UCSD-AML1 (cell line): ENCODE results near the gene GLOD4.
A peak's percentile ranks its signal among the peaks of the same experiment; 100 is the strongest.

Experiments used
- DNase-seq: peaks from one replicate; lab custom pipeline; 2025; ENCODE audit not compliant: unreplicated experiment; lab: John Stamatoyannopoulos, UW

GLOD4 gene

DNA sequence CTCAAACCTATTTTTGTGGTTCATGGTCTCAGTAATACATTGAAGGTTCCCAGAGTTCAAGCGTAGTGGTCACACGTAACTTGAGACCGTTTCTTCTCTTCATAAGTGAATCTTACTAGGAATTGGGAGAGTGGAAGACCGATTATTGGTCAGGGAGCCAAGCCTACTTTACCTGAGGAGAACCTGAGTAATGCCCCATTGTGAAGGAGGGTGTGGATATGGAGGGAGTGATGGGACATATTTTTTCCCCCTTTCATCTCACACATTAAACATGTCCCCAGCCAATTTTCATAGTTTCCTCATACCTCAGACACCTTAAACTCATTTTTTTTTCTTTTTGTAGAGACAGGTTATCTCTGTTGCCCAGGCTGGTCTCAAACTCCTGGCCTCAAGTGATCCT is 38.9 kb downstream of the GLOD4 start:
- no peak for DNase-seq

DNA sequence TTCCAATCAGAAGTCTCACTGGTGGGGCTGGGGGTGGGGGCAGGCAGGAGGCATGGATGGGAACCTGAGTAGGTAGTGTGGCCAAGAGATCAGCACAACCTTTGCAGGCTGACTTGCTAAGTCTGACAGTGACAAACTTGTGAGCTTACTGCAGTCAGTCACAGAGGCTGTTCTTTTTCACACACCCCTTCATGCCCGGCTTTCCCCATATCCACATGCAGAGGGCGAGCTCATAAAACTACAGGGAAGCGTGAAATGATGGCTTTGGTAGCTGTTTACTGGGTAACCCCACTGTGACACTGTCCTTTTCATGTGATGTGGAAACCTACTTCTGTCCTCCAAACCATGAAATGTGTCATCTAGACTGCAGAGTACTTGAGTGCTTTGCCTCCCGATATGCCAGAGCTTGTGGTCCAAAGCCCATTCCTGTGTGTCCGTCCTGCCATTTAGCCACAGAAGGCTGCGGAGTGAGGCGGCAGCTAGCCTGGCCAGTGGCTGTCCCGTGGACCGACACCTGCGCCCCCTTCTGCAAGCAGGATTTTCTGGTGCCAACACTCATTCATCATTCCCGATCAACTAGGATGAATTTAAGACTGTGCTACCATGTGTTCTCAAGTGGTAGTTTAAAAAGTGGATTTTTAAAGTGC is 39.8 kb downstream of the GLOD4 start:
- DNase-seq: no peak

DNA sequence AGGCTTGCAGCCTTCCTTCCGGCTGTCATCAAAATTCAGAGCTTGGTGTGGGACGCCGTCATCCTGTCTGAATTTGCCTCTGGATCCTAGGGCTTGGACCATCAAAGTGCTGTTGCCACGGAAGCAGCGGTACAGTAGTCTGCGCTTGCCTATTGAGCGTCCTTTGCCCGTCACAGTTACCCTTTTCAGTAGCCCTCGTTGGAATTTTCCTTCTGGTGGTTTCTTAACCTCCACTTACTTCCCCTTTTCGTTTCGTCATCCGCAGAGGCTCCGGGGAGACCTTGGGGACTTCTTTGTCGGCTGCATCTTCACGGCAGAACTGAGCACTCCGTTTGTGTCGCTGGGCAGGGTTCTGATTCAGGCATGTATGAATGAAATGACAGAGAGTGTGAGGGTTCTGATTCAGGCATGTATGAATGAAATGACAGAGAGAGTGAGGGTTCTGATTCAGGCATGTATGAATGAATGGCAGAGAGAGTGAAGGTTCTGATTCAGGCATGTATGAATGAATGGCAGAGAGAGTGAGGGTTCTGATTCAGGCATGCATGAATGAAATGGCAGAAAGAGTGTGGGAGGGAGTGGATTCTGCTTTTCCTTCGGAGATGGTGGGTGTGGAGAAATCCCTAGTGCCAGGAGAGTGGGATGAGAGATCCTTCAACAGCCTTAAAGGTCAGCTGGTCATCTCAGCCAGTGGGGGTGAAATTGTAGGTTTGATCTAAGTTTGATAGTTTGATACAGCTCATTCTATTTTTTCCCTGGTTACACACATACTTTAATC is 41.7 kb downstream of the GLOD4 start:
- DNase-seq: peak; percentile 60

DNA sequence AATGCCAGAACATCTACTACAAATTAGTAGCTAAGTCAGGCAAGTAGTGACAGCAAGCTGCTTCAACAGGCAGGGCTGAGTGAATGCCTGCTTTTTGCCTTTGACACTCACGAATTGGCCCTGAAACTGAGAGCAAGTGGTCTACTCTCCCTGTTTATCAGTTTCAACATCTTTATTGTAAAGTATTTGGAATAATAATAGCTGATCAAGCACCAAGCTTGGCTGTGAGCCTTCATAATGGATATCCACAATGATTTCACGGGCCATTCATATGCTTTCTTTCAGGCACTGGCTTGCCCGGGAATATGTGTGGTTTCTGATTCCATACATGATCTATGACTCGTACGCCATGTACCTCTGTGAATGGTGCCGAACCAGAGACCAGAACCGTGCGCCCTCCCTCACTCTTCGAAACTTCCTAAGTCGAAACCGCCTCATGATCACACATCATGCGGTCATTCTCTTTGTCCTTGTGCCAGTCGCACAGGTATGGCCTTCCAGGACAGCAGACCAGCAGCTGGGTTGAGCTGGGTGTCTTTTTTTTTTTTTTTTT is 44.4 kb downstream of the GLOD4 start:
- no peak for DNase-seq

DNA sequence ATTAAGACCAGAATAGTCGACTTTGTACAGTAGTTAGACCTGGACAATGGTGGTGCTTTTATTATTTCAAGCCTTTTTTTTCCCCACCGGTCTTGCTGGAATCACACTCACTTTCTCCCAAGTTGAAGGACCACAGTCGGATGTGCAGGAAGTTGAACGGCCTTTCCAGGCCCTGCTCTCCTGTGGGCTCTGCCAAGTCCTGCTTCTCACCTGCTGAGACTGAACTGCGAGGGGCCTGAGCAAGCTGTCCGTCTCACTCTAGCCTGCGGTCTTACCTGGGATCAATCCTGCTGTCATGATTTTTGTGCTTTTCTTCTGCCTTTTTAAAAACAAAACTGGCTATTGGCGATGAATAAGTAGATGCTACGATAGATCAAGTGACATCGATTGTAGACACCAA is 48.3 kb downstream of the GLOD4 start:
- no peak for DNase-seq

DNA sequence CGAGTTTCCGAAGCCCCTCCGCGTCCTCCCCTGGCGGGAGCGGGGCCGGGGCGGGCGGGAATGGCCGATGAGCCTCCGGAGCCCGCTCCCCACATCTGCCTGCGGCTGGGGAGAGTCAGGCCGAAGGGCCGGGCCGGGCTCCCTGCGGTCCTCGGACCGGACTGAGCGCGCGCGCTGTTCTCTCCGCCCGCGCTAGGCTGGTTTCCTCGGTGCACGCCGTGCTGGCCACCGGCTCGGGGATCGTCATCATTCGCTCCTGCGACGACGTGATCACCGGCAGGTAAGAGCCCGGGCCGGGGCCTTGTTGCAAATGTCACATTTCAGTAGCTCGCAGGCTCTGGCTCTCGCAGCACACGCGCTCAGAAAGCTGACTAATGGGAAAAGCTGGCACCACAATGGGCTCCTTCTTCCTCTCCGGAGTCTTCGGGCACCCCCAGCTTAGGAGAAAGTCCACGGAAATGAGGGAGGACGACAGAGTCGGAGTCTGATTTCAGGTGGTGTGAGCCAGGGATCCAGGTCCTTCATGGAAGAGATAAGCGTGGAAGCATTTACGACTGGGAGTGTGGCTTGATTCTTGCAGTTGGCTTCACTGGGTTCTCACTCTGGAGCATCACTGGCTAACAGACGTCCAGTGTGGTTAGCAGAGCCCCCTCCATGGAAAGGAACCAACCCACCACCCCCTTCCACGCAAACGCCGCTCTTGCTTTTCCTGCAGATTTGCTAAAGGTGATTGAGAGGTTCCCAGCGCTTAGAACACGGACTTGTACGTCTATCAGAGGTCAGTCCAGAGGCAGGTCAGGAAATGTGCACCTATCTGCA is 49.0 kb downstream of the GLOD4 start:
- DNase-seq: peak; percentile 28

DNA sequence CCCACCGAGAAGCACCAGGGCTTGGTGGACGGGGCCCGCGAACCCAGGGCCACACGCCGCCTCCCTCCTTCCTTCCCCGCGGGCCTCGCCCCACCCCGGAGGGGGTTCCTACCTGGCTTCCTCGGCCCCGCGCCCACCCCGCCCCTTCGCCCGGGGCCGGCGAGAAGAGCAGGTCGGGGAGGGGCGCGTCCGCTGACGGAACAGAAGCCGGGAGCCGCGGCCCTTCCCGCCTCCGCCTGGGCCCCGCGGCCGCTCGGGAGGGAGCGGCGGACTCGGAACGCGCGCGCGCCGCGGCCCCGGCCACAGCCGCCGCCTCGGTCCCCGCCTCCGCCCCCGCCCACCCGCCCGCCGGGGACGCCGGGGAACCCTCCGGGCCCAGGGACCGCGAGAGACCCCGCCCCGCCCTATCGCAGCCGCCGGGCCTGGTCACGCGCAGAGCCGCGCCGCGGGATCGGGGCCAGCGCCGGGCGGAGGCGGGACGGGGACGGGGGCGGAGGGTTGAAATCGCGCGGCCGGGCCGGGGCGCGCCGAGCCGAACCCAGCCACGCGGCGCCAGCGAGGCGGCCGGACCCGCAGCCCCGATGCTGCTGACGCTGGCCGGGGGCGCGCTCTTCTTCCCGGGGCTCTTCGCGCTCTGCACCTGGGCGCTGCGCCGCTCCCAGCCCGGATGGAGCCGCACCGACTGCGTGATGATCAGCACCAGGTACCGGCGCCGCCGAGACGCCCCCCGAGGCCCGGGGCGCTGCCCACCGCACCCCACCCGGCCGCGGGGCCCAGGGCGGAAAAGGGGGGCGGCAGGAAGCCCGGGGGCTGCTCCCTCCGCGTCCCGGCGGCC is 49.8 kb downstream of the GLOD4 start, which contains the start of gene TLCD3A:
TLCD3A (plus strand) TSS at position 530 of the 835 bp plus-strand sequence; CDS start at position 582, 52 bp downstream.
- peak; percentile 44 for DNase-seq

DNA sequence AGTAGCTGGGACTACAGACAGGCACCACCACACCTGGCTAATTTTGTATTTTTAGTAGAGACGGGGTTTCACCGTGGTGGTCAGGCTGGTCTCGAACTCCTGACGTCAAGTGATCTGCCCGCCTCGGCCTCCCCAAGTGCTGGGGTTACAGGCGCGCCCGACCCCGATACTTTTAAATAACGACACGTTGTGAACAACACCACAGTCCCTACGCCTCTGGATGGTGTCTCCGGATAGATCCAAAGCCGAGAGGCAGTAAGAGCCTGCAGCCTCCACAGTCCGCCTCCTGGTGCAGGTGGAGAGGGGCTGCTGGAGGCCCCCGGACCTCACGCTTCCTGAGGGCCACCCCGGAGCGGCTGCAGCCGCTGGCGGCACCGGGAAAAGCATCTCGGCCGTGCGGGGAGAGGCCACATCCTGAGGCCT is 50.4 kb downstream of the GLOD4 start:
- no peak for DNase-seq

DNA sequence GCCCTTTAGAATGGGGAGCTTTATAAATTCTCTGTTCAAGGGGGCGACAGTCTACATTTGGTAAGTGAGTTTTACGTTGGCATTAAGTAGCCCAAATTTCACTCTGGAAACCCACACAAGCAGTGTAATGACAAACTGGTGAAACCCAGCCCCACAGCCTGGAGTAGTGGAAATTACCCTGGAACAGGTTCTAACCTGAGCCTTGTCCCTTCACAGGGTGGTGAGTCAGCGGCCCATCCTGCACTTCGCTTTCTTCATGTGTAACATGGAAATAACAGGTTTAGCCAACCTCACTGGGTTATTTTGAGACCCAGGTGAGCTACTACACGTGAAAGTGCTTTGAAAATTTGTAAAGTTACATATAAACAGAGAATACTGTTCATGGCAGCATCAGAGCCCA is 53.2 kb downstream of the GLOD4 start:
- DNase-seq: no peak

DNA sequence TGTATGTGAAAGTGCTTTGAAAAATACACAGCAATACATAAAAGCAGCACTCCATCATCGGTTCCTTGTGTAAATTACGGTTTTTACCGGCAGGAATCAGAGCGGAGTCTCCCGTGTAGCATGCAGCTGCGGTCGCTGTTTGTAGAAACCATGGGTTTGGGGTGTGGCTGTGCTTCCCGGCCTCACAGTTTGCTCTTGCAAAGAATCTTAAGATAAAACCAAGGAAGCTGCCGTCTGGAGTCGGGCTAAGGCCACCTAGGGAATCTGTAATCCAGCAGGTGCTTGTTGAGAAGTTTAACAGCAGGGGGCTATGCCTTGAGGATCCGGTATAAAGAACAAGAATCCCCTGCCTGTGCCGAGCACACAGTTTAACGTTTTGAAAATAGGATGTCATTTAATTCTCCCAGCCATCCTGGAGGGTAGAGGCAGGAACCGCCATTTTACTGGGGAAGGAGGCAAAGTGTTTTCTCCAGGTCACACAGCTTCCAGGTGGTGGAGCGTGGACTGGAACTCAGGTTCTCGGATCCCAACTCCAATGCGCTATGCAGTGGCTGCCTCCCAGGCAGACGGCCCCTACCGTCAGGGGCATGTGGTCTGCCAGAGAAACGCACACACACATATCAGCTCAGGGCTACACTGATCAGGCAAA is 55.7 kb downstream of the GLOD4 start:
- DNase-seq: no peak

DNA sequence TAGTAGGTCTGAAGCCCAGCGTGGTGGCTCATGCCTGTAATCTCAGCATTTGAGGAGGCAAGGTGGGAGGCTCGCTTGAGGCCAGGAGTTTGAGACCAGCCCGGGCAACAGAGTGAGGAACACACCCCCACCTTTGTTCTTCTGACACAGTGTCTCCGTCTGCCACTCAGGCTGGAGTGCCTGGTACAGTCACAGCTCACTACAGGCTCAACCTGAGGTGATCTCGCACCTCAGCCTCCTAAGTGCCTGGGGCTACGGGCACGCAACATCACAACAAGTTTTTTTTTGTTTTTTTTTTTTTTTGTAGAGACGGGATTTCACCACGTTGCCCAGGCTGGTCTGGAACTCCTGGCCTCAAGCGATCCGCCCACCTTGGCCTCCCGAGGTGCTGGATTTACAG is 56.3 kb downstream of the GLOD4 start:
- DNase-seq: no peak

DNA sequence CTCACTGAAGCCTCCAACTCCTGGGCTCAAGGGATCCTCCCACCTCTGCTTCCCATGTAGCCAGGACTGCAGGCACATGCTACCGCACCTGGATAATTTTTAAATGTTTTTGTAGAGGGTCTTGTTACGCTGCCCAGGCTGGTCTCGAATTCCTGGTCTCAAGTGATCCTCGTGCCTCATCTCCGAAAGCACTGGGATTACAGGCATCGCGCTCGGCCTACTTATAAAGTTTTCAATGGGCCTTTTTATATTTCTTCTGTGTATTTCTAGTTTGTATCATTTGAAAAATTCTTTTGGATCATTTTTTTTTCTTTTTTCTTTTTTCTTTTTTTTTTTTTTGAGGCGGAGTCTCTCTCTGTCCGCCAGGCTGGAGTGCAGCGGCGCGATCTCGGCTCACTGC is 57.0 kb downstream of the GLOD4 start:
- DNase-seq: no peak

DNA sequence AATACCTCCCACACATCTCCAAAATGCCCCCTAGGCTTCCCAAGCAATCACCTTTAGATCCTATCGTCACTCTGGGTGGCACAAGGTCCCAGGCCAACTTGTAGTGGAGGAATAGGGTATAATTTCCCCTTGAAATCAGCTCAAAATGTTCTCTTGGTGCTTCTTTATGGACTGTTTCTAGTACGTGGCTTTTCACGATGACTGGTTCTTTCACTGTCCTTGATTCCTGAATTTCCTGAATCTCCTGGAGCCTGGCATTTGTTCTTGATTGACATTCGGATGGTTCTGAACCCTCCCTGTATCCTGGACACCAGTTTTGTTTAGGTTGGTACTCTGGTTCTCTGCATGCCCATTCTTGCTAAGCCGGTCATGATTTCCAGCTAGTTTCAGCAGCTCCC is 60.5 kb downstream of the GLOD4 start:
- no peak for DNase-seq

DNA sequence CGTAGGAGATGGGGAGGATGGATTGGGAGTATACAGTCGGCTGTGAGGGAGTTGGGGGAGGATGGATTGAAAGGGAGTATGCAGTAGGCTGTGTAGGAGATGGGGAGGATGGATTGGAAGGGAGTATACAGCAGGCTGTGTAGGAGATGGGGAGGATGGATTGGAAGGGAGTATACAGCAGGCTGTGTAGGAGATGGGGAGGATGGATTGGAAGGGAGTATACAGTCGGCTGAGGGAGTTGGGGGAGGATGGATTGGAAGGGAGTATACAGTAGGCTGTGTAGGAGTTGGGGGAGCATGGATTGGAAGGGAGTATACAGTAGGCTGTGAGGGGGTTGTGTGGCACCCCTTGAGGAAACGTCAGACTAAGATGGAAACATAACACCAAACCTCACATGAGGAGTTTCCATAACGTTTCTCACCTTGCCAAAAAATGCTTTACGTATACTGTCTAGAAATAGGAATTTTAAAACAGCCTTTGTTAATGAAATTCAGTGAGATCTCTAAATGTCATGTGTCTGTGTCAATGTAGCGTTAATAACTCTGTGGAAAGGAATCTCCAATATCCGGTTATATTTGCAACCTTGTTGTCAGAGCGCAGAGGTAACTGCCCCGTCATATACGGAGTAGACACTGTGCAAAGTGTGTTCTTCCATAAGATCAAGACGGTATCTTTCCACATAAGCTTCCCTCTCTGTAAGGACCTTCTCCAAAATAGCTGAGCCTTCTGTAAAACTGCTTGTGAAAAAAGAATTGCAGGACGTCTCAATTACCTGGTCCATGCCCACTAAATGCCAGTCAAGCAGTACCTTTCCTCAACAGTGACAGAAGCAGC is 61.2 kb downstream of the GLOD4 start:
- DNase-seq: no peak

DNA sequence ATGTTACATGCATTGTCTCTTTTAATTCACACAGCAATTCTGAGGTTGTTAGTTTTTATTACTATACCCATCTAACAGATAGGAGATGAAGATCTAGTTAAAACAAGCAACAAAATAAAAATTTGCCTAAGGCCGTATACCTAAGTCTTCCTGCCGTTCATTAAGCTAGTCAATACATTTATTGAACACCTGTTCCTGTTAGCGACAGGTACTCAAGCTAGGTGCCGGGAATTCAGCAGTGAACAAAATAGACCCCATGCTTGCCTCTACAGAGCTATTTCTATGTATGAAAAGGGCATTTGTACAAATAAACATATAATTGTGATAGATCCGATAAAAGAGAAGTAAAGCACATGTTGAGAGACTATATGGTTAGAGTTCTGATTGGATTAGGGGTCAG is 64.0 kb downstream of the GLOD4 start:
- DNase-seq: no peak
